Panc1 (cell line): ENCODE results near the gene NGEF.

Experiments used
- CTCF ChIP-seq: fragments of 450-650 bp; IDR thresholded peaks from 2 replicates; pipeline ENCODE4 v1.5.1; 2017; ENCODE audit warnings: mild to moderate bottlenecking
- POLR2AphosphoS5 ChIP-seq: IDR thresholded peaks from 2 replicates; pipeline ENCODE4 v1.6.1; 2012; ENCODE audit warnings: mild to moderate bottlenecking, low read depth, low read length, moderate library complexity
- REST ChIP-seq, 2 experiments: IDR thresholded peaks; 2 replicates each; pipeline ENCODE4 v1.6.1; 2011 to 2012; ENCODE audit warnings: low read depth in 2 of 2, control low read depth in 1 of 2, low read length in 1 of 2, mild to moderate bottlenecking in 1 of 2, moderate library complexity in 1 of 2; ENCODE audit not compliant: insufficient read depth in 1 of 2
- SIN3A ChIP-seq: IDR thresholded peaks from 2 replicates; pipeline ENCODE4 v1.6.1; 2012; ENCODE audit warnings: low read depth, mild to moderate bottlenecking, low read length, moderate library complexity, borderline replicate concordance; ENCODE audit not compliant: insufficient read depth
- TCF7L2 ChIP-seq: IDR thresholded peaks from 2 replicates; pipeline ENCODE4 v1.6.1; 2011; ENCODE audit warnings: mild to moderate bottlenecking, low read depth, low read length, inconsistent platforms

GRCh38 chr2:232882085-232882484 lies 131.0 kb downstream of the NGEF start:
- TF ChIP-seq CTCF (no peak), POLR2AphosphoS5 (no peak), TCF7L2 (no peak), SIN3A (no peak), REST (IDR thresholded peaks at IDR 0.05; ENCODE audit: insufficient read depth in 1 of 2, low read depth in 2 of 2, low read length in 1 of 2) (no peak)
